GM12878 (cell line): ENCODE data around the gene SEMA4C. TPM values are rescaled to one million over a fixed set of nuclear protein-coding genes. Genes with fewer than 3 reads are reported as not detected.

Experiments
- ATAC-seq: fragments of 200-7000 bp; cut with Tn5 transposase; 3 replicates; pipeline ENCODE4 v1.9.1; 2020; ENCODE audit warnings: mild to moderate bottlenecking, moderate library complexity
- BruUV-seq: library from RNA; stranded (reverse); fragments of 400-500 nt; replicated peaks from 2 replicates; lab custom pipeline; 2021; lab: Mats Ljungman, UMichigan
- CTCF ChIA-PET: fragments of 300-600 bp; sonication (Branson Sonifier 250); formaldehyde crosslinking; extraction: SDS; loops from one replicate; lab custom pipeline; 2021; ENCODE audit warnings: inconsistent platforms; lab: Yijun Ruan, JAX
- POLR2A ChIA-PET: fragments of 350-600 bp; formaldehyde crosslinking; extraction: SDS; loops from one replicate; lab custom pipeline; 2021; ENCODE audit warnings: inconsistent platforms; lab: Charles Lee
- RAD21 ChIA-PET: fragments of 300-600 bp; sonication (Branson Sonifier 250); formaldehyde crosslinking; loops from one replicate; lab custom pipeline; 2023; ENCODE audit warnings: antibody characterized with exemption; ENCODE audit not compliant: unreplicated experiment; lab: Charles Lee
- SMC1A ChIA-PET: fragments of 300-600 bp; sonication (Branson Sonifier 250); formaldehyde crosslinking; loops from one replicate; lab custom pipeline; 2023; ENCODE audit not compliant: unreplicated experiment, uncharacterized antibody; lab: Charles Lee
- DNase-seq: peaks from one replicate; pipeline ENCODE4 v3.0.0-alpha.2; 2011; ENCODE audit warnings: low read depth, low spot score
- FAIRE-seq: peaks from 3 replicates; lab custom pipeline; 2011; peaks lifted over from hg19 to GRCh38; lab: Jason Lieb, UNC
- H2AFZ ChIP-seq: 2 replicates; pipeline ENCODE4 v1.6.0; 2011; ENCODE audit warnings: low read depth, low read length, control low read depth; ENCODE audit not compliant: control insufficient read depth
- H3K27ac ChIP-seq: 2 replicates; pipeline ENCODE4 v1.5.1; 2011; ENCODE audit warnings: control low read depth; ENCODE audit not compliant: control insufficient read depth, insufficient read depth
- H3K27me3 ChIP-seq, 2 experiments: replicated peaks in 1 of 2; 2 replicates each; pipeline versions ENCODE4 v1.6.0 to v1.6.1; 2011; ENCODE audit warnings: low read length in 1 of 2; ENCODE audit not compliant: control insufficient read depth in 2 of 2, insufficient read depth in 2 of 2
- H3K36me3 ChIP-seq, 2 experiments: 2 replicates each; pipeline ENCODE4 v1.5.1; 2011; ENCODE audit warnings: low read length in 1 of 2; ENCODE audit not compliant: control insufficient read depth in 2 of 2, insufficient read depth in 2 of 2
- H3K4me1 ChIP-seq: 2 replicates; pipeline ENCODE4 v1.6.1; 2011; ENCODE audit warnings: mild to moderate bottlenecking, low read length, moderate library complexity, mixed read lengths; ENCODE audit not compliant: control insufficient read depth, insufficient read depth
- H3K4me2 ChIP-seq: 2 replicates; pipeline ENCODE4 v1.6.0; 2011; ENCODE audit warnings: control low read depth; ENCODE audit not compliant: control insufficient read depth, insufficient read depth
- H3K4me3 ChIP-seq: fragments of 200-600 bp; sonication (generic); 2 replicates; pipeline ENCODE4 v1.5.1; 2016
- H3K79me2 ChIP-seq: 2 replicates; pipeline ENCODE4 v1.6.0; 2011; ENCODE audit warnings: low read length; ENCODE audit not compliant: control insufficient read depth, insufficient read depth
- H3K9ac ChIP-seq: 2 replicates; pipeline ENCODE4 v1.8.0; 2011; ENCODE audit warnings: low read length, control low read depth, mixed read lengths; ENCODE audit not compliant: control insufficient read depth, insufficient read depth
- H3K9me3 ChIP-seq: replicated peaks from 3 replicates; pipeline ENCODE4 v1.5.1; 2011; ENCODE audit warnings: mild to moderate bottlenecking, low read length; ENCODE audit not compliant: control insufficient read depth, insufficient read depth
- H4K20me1 ChIP-seq: 2 replicates; pipeline ENCODE4 v1.6.0; 2011; ENCODE audit not compliant: control insufficient read depth, insufficient read depth
- CHD4 ChIP-seq: fragments of 200-600 bp; sonication (generic); IDR thresholded peaks from 2 replicates; pipeline ENCODE4 v1.6.1; 2016; ENCODE audit warnings: mild to moderate bottlenecking
- FOS ChIP-seq: IDR thresholded peaks from 3 replicates; pipeline ENCODE4 v1.6.1; 2011; ENCODE audit warnings: borderline replicate concordance; ENCODE audit not compliant: insufficient read length; ENCODE audit errors: extremely low read depth
- GABPA ChIP-seq: IDR thresholded peaks from 2 replicates; pipeline ENCODE4 v1.6.1; 2014; ENCODE audit warnings: antibody characterized with exemption, low read depth, mild to moderate bottlenecking, inconsistent platforms
- IRF4 ChIP-seq: IDR thresholded peaks from 2 replicates; pipeline ENCODE4 v1.6.1; 2011; ENCODE audit warnings: low read depth, low read length
- SMC3 ChIP-seq: IDR thresholded peaks from 2 replicates; pipeline ENCODE4 v1.6.1; 2011; ENCODE audit warnings: low read length, improper control_type of control experiment, borderline replicate concordance
- SP1 ChIP-seq: IDR thresholded peaks from one replicate; pipeline ENCODE4 v1.6.1; 2011; ENCODE audit warnings: low read depth, low read length
- TBL1XR1 ChIP-seq: IDR thresholded peaks from 2 replicates; pipeline ENCODE4 v1.6.1; 2012; ENCODE audit warnings: low read depth, low read length, improper control_type of control experiment
- ZBED1 ChIP-seq: IDR thresholded peaks from 2 replicates; pipeline ENCODE4 v1.6.1; 2016; ENCODE audit warnings: borderline replicate concordance
- WGBS: methylation state at CpG from one replicate; pipeline ENCODE4 v1.1.6; 2016; ENCODE audit warnings: low lambda C conversion rate; ENCODE audit not compliant: insufficient replicate concordance, insufficient coverage; ENCODE audit errors: missing lambda C conversion rate; 5-methylcytosine and 5-hydroxymethylcytosine counted together
- in situ Hi-C: fragments of 300-500 bp; cut with MboI; formaldehyde crosslinking; loops from 9 replicates; pipeline ENCODE4 v1.14.3; 2018; ENCODE audit warnings: mixed read lengths
- intact Hi-C: fragments of 100-400 bp; cut with micrococcal nuclease; formaldehyde crosslinking; loops from one replicate; pipeline ENCODE4 v1.14.2; 2022; ENCODE audit not compliant: unreplicated experiment
- polyA plus RNA-seq, 11 experiments: library from polyadenylated mRNA; depleted of rRNA in 4 of 11; unstranded in 6 of 11; stranded (reverse) in 5 of 11; fragments of >200 nt; fragmentation: Nextera tagmentation in 4 of 11; fragmentation: Illumina TruSeq in 1 of 11; extraction: Ambion mirVana in 4 of 11; extraction: Trizol in 1 of 11; gene quantifications; 1 replicate in 1 of 11; 2 replicates in 10 of 11; pipeline versions ENCODE4 v1.2.1 to v1.2.3, GENCODE V29; 2011 to 2016; ENCODE audit warnings: inconsistent platforms in 2 of 11, missing spikeins in 2 of 11, low read depth in 1 of 11
- total RNA-seq, 4 experiments: library from RNA; depleted of rRNA in 3 of 4; stranded (reverse); fragments of >200 nt in 3 of 4; fragmentation: Illumina TruSeq in 1 of 4; extraction: Trizol in 1 of 4; gene quantifications; 2 replicates each; pipeline versions ENCODE4 v1.2.1 to v1.2.3, GENCODE V29; 2013 to 2021
- TF ChIP-seq, protein P1 (sequence below): fragments of 450-650 bp; IDR thresholded peaks from 2 replicates; pipeline ENCODE4 v1.6.1; 2018; ENCODE audit warnings: borderline replicate concordance, mild to moderate bottlenecking; ENCODE audit not compliant: partially characterized antibody
- TF ChIP-seq, protein P2 (sequence below): IDR thresholded peaks from 2 replicates; pipeline ENCODE4 v1.6.1; 2011; ENCODE audit warnings: low read depth, mild to moderate bottlenecking, low read length, moderate library complexity, borderline replicate concordance; ENCODE audit errors: extremely low read depth
- TF ChIP-seq, protein P3 (sequence below): fragments of 450-650 bp; IDR thresholded peaks from 2 replicates; pipeline ENCODE4 v1.6.1; 2017; ENCODE audit warnings: antibody characterized with exemption, mild to moderate bottlenecking, moderate library complexity
- TF ChIP-seq, protein P4 (sequence below): fragments of 450-650 bp; IDR thresholded peaks from 2 replicates; pipeline ENCODE4 v1.6.1; 2017; ENCODE audit warnings: low read depth, mild to moderate bottlenecking, moderate library complexity
- TF ChIP-seq, protein P5 (sequence below): IDR thresholded peaks from 2 replicates; pipeline ENCODE4 v1.6.1; 2012; ENCODE audit warnings: low read depth, low read length, improper control_type of control experiment

Gene SEMA4C
- total and polyA plus RNA-seq, 10 of the 15 experiments (the other 5 are each of a cell fraction or from before 2014, with no cell fraction given) = 0.06 to 21.6 (median 6.8) TPM

DNA sequence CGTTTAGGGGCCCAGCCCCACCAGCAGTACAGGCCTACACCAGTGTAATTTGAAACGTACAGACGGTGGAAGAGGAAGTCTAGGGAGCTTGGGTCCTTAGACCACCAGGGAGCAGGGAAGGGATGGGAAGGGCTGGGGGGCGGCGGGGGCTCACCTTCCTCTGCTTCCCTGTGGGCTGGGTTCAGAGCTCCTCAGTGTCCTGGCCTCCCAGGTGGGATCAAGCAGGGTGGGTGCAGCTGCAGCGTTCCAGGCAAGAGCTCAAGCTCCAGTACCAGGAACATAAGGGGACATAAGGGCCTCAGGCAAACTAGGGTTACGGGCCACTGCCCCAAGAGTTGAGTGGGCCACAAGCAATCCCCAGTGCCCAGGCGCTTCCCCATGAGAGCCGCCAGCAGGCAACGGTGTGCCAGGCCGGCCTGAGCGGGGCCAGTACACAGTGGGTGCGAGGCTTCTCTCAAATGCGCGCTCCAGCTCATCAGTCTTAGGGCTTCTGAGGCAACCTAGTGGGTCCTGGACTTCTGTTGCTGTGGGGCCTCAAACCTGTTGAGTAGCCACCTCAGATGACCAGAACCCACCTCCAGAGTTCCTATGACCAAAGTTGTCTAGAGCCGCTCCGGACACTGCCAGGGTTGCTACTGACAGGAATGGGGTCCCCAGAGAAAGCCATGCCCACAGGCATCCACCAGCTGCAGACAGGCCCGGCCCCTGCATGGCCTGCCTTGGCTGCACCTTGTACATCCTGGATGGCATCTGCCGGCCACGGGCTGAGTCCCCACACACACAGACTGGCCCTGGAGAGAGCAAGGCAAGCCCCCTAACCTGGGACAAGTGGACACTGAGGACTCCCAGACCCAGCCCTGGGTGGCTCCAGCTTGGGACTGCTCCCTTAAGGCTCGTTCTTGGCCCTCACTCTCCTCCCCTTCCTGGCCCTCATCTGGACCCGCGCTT, 31.3 kb downstream of the SEMA4C start:
- H2AFZ ChIP-seq = peak overlapping the region; percentile 57
- H3K4me1 ChIP-seq = peaks cover 9% of the 10 kb centered on the region
- peaks cover 0 to 4% of the 10 kb centered on the region in 2 experiments; a peak in 2 of 4 replicates for H3K36me3 ChIP-seq
- ChIA-PET RAD21 (interaction anchor here (1.7 kb wide), 1 partner anchor 19 kb away, joined by 8 read pairs; the partner anchor contains the start of gene ANKRD39), POLR2A (interaction anchor here (0.5 to 0.6 kb wide), 4 partner anchors 14 to 74 kb away, joined by 3 to 5 read pairs (median 4); no protein-coding TSS in a partner anchor), SMC1A (no interaction called here), CTCF (interaction anchor here (1.8 kb wide), 1 partner anchor 19 kb away, joined by 6 read pairs; the partner anchor contains the start of gene ANKRD39)
- FAIRE-seq = no peak
- intact Hi-C loops = no loop called here
- in situ Hi-C loops = no loop called here
- no peaks in the 10 kb centered on the region for H3K9me3 ChIP-seq
- no peak overlapping the region; the same call in 1 of the 2 replicates for H3K27ac ChIP-seq
- H3K79me2 ChIP-seq = no peaks in the 10 kb centered on the region
- no peaks in the 10 kb centered on the region for H3K27me3 ChIP-seq
- no peak overlapping the region for H3K9ac ChIP-seq
- H3K4me3 ChIP-seq = no peak overlapping the region
- H4K20me1 ChIP-seq = no peaks in the 10 kb centered on the region
- no peak for DNase-seq
- BruUV-seq = no TSS peak
- no peak overlapping the region; the same call in 1 of the 2 replicates for H3K4me2 ChIP-seq
- 81% methylated on average over 21 of the region's 23 CpGs for WGBS
- ATAC-seq = no peak; the same call in 2 of the 3 replicates
- TF ChIP-seq, protein P1, sequence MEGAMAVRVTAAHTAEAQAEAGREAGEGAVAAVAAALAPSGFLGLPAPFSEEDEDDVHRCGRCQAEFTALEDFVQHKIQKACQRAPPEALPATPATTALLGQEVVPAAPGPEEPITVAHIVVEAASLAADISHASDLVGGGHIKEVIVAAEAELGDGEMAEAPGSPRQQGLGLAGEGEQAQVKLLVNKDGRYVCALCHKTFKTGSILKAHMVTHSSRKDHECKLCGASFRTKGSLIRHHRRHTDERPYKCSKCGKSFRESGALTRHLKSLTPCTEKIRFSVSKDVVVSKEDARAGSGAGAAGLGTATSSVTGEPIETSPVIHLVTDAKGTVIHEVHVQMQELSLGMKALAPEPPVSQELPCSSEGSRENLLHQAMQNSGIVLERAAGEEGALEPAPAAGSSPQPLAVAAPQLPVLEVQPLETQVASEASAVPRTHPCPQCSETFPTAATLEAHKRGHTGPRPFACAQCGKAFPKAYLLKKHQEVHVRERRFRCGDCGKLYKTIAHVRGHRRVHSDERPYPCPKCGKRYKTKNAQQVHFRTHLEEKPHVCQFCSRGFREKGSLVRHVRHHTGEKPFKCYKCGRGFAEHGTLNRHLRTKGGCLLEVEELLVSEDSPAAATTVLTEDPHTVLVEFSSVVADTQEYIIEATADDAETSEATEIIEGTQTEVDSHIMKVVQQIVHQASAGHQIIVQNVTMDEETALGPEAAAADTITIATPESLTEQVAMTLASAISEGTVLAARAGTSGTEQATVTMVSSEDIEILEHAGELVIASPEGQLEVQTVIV = no peak
- TF ChIP-seq, protein P2, sequence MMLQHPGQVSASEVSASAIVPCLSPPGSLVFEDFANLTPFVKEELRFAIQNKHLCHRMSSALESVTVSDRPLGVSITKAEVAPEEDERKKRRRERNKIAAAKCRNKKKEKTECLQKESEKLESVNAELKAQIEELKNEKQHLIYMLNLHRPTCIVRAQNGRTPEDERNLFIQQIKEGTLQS = no peak
- TF ChIP-seq GABPA = no peak
- no peak for TF ChIP-seq CHD4
- no peak for TF ChIP-seq SP1
- no peak for TF ChIP-seq TBL1XR1
- TF ChIP-seq ZBED1 = no peak
- TF ChIP-seq, protein P3, sequence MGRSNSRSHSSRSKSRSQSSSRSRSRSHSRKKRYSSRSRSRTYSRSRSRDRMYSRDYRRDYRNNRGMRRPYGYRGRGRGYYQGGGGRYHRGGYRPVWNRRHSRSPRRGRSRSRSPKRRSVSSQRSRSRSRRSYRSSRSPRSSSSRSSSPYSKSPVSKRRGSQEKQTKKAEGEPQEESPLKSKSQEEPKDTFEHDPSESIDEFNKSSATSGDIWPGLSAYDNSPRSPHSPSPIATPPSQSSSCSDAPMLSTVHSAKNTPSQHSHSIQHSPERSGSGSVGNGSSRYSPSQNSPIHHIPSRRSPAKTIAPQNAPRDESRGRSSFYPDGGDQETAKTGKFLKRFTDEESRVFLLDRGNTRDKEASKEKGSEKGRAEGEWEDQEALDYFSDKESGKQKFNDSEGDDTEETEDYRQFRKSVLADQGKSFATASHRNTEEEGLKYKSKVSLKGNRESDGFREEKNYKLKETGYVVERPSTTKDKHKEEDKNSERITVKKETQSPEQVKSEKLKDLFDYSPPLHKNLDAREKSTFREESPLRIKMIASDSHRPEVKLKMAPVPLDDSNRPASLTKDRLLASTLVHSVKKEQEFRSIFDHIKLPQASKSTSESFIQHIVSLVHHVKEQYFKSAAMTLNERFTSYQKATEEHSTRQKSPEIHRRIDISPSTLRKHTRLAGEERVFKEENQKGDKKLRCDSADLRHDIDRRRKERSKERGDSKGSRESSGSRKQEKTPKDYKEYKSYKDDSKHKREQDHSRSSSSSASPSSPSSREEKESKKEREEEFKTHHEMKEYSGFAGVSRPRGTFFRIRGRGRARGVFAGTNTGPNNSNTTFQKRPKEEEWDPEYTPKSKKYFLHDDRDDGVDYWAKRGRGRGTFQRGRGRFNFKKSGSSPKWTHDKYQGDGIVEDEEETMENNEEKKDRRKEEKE = no peak
- TF ChIP-seq FOS = no peak
- no peak for TF ChIP-seq IRF4
- TF ChIP-seq, protein P4, sequence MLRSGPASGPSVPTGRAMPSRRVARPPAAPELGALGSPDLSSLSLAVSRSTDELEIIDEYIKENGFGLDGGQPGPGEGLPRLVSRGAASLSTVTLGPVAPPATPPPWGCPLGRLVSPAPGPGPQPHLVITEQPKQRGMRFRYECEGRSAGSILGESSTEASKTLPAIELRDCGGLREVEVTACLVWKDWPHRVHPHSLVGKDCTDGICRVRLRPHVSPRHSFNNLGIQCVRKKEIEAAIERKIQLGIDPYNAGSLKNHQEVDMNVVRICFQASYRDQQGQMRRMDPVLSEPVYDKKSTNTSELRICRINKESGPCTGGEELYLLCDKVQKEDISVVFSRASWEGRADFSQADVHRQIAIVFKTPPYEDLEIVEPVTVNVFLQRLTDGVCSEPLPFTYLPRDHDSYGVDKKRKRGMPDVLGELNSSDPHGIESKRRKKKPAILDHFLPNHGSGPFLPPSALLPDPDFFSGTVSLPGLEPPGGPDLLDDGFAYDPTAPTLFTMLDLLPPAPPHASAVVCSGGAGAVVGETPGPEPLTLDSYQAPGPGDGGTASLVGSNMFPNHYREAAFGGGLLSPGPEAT = no peak
- TF ChIP-seq SMC3 = no peak
- TF ChIP-seq, protein P5, sequence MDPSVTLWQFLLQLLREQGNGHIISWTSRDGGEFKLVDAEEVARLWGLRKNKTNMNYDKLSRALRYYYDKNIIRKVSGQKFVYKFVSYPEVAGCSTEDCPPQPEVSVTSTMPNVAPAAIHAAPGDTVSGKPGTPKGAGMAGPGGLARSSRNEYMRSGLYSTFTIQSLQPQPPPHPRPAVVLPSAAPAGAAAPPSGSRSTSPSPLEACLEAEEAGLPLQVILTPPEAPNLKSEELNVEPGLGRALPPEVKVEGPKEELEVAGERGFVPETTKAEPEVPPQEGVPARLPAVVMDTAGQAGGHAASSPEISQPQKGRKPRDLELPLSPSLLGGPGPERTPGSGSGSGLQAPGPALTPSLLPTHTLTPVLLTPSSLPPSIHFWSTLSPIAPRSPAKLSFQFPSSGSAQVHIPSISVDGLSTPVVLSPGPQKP = no peak
